Nephron progenitor cell (in vitro differentiated cells): ENCODE measurements around the gene SLC35G2.
"Not testable (repeated sequence)": the region's sequence is repeated elsewhere in the genome, so short reads cannot be mapped to it uniquely, and the experiment has no call there.

ENCODE experiments used
- DNase-seq: peaks from one replicate; pipeline ENCODE4 v3.0.0; 2021
- H3K27ac Mint-ChIP-seq: 2 replicates; pipeline ENCODE4 v1.8.0; 2021; ENCODE audit warnings: mild to moderate bottlenecking, moderate library complexity, mixed read lengths
- H3K27me3 Mint-ChIP-seq: 2 replicates; pipeline ENCODE4 v1.8.0; 2021; ENCODE audit warnings: mild to moderate bottlenecking, low read depth, mixed read lengths; ENCODE audit not compliant: poor library complexity
- H3K36me3 Mint-ChIP-seq: 2 replicates; pipeline ENCODE4 v1.8.0; 2021; ENCODE audit warnings: low read depth, mixed read lengths
- H3K4me1 Mint-ChIP-seq: 2 replicates; pipeline ENCODE4 v1.8.0; 2021; ENCODE audit warnings: mixed read lengths
- H3K4me3 Mint-ChIP-seq: 2 replicates; pipeline ENCODE4 v1.8.0; 2021; ENCODE audit warnings: mild to moderate bottlenecking, moderate library complexity, mixed read lengths
- H3K9me3 Mint-ChIP-seq: 2 replicates; pipeline ENCODE4 v1.8.0; 2021; ENCODE audit warnings: mild to moderate bottlenecking, moderate library complexity, mixed read lengths
- TF ChIP-seq, protein P1 (sequence below): fragments of 200-600 bp; sonication (generic); IDR thresholded peaks from 2 replicates; pipeline ENCODE4 v1.5.0; 2021; ENCODE audit warnings: antibody characterized with exemption

SLC35G2 gene

DNA sequence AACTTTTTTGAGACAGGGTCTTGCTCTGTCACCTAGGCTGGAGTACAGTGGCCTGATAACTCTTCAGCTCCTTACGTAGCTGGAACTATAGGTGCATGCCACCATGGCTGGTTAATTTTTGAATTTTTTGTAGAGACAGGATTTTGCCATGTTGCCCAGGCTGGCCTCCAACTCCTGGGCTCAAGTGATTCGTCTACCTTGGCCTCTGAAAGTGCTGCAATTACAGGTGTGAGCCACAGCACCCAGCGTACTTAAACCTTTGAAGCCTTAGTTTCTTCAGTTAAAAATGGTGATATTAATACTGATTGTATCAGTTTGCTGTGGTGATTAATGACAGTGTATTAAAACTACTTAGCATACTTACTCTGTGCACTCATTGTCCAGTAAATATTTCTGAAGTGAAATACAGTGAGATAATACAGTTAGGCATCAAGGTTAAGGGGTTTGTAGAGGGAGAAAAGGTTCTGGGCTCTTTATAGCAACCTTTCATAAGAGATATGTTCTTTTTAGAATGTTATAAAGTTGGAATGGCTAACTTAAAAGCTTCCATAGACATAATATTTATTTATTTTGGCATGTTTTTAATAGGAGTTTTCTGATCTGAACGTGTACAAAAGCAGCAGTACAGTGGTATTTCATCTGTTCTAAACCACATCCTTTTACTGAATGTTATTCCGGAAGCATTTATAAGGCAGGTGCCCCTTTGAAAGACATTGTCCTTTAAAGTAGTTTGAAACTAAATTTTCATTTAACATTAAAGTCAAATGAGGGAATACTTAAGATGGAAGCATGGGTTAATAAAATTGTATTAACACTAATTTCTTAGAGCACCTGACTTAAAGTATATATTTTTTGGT, 66.7 kb downstream of the SLC35G2 start:
- H3K27ac Mint-ChIP-seq: no peak overlapping the region
- H3K4me1 Mint-ChIP-seq: no peaks in the 10 kb centered on the region
- no peak overlapping the region for H3K4me3 Mint-ChIP-seq

GRCh38 chr3:136889947-136890346, 71.0 kb downstream of the SLC35G2 start:
- TF ChIP-seq, protein P1, sequence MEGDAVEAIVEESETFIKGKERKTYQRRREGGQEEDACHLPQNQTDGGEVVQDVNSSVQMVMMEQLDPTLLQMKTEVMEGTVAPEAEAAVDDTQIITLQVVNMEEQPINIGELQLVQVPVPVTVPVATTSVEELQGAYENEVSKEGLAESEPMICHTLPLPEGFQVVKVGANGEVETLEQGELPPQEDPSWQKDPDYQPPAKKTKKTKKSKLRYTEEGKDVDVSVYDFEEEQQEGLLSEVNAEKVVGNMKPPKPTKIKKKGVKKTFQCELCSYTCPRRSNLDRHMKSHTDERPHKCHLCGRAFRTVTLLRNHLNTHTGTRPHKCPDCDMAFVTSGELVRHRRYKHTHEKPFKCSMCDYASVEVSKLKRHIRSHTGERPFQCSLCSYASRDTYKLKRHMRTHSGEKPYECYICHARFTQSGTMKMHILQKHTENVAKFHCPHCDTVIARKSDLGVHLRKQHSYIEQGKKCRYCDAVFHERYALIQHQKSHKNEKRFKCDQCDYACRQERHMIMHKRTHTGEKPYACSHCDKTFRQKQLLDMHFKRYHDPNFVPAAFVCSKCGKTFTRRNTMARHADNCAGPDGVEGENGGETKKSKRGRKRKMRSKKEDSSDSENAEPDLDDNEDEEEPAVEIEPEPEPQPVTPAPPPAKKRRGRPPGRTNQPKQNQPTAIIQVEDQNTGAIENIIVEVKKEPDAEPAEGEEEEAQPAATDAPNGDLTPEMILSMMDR: no peak
- H3K27me3 Mint-ChIP-seq: peaks cover 3% of the 10 kb centered on the region
- H3K27ac Mint-ChIP-seq: no peak overlapping the region
- DNase-seq: no peak
- H3K36me3 Mint-ChIP-seq: peaks cover 77% of the 10 kb centered on the region
- H3K4me1 Mint-ChIP-seq: no peaks in the 10 kb centered on the region
- H3K9me3 Mint-ChIP-seq: peaks cover 62% of the 10 kb centered on the region
- no peak overlapping the region for H3K4me3 Mint-ChIP-seq

More for the DNA sequence above, 66.7 kb downstream of the SLC35G2 start:
- TF ChIP-seq, protein P1: no peak
- peaks cover 39% of the 10 kb centered on the region for H3K9me3 Mint-ChIP-seq
- H3K27me3 Mint-ChIP-seq: no peaks in the 10 kb centered on the region
- H3K36me3 Mint-ChIP-seq: peaks cover 59% of the 10 kb centered on the region
- no peak for DNase-seq

GRCh38 chr3:136891934-136892855, 73.3 kb downstream of the SLC35G2 start:
- Mint-ChIP-seq H3K27ac (no peak overlapping the region), H3K4me1 (no peaks in the 10 kb centered on the region), H3K4me3 (no peak overlapping the region), H3K27me3 (peaks cover 3% of the 10 kb centered on the region), H3K9me3 (peaks cover 66% of the 10 kb centered on the region), H3K36me3 (peaks cover 83% of the 10 kb centered on the region)
- TF ChIP-seq, protein P1: no peak
- DNase-seq: no peak

GRCh38 chr3:136893848-136894443, 75.0 kb downstream of the SLC35G2 start:
- peaks cover 56% of the 10 kb centered on the region for H3K9me3 Mint-ChIP-seq
- peaks cover 79% of the 10 kb centered on the region for H3K36me3 Mint-ChIP-seq
- H3K4me3 Mint-ChIP-seq: no peak overlapping the region
- no peak for DNase-seq
- H3K4me1 Mint-ChIP-seq: no peaks in the 10 kb centered on the region
- TF ChIP-seq, protein P1: no peak
- peaks cover 3% of the 10 kb centered on the region for H3K27me3 Mint-ChIP-seq
- H3K27ac Mint-ChIP-seq: no peak overlapping the region

DNA sequence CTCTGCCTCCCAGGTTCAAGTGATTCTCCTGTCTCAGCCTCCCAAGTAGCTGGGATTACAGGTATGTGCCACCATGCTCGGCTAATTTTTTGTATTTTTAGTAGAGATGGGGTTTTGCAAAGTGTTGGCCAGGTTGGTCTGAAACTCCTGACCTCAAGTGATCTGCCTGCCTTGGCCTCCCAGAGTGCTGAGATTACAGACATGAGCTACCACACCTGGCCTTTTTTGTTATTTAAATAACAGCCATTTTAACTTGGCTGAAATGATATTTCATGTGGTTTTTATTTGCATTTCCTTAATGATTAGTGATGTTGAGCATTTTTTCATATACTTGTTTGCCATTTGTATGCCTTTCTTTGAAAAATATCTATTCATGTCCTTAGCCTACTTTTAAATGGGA, 78.2 kb downstream of the SLC35G2 start:
- Mint-ChIP-seq H3K36me3 (peaks cover 83% of the 10 kb centered on the region), H3K9me3 (peaks cover 61% of the 10 kb centered on the region)
- not testable (repeated sequence) for H3K27me3 Mint-ChIP-seq, DNase-seq, H3K4me1 Mint-ChIP-seq, H3K4me3 Mint-ChIP-seq, H3K27ac Mint-ChIP-seq

- Mint-ChIP-seq H3K9me3 (peaks cover 66% of the 10 kb centered on the region), H3K27me3 (no peaks in the 10 kb centered on the region), H3K36me3 (peaks cover 86% of the 10 kb centered on the region), H3K27ac (no peak overlapping the region), H3K4me3 (no peak overlapping the region), H3K4me1 (no peaks in the 10 kb centered on the region)
- TF ChIP-seq, protein P1: no peak
- DNase-seq: no peak
These were observed 79.6 kb downstream of the SLC35G2 start for GRCh38 chr3:136898549-136898948.
